ENCODE data around the gene CCL8.

The CCL8 gene

GRCh38 chr17:34370997-34371395 lies 51.8 kb downstream of the CCL8 start:
- Histone ChIP-seq H3K36me3 (replicated peaks) (no peaks in the 10 kb centered on the region), H3K4me3 (ENCODE audit: low read depth, low read length) (no peak overlapping the region), H3K27me3 (replicated peaks) (no peaks in the 10 kb centered on the region), H3K27ac (no peak overlapping the region)
- DNase-seq = no peak
- no peak for TF ChIP-seq CTCF (IDR thresholded peaks at IDR 0.05; ENCODE audit: low read depth, low read length, missing control alignments)
- in situ Hi-C loops (cut with HindIII; ENCODE audit: low pct_ligation_motif_present, low sequenced_read_pairs) = loop anchor here (25.0 kb wide), 1 partner anchor 184 kb away; no protein-coding TSS in a partner anchor

Data from brain microvascular endothelial cell (primary cell).